HG02798 (cell line): ENCODE data around the gene POLN.
A peak's percentile ranks its signal among the peaks of the same experiment; 100 is the strongest.
"Not testable (repeated sequence)": the region's sequence is repeated elsewhere in the genome, so short reads cannot be mapped to it uniquely, and the experiment has no call there.

Experiments
- ATAC-seq: cut with Tn5 transposase; IDR thresholded peaks from one replicate; pipeline ENCODE4 v1.9.1; 2021; ENCODE audit warnings: mild to moderate bottlenecking; ENCODE audit not compliant: unreplicated experiment, poor library complexity

POLN gene

DNA sequence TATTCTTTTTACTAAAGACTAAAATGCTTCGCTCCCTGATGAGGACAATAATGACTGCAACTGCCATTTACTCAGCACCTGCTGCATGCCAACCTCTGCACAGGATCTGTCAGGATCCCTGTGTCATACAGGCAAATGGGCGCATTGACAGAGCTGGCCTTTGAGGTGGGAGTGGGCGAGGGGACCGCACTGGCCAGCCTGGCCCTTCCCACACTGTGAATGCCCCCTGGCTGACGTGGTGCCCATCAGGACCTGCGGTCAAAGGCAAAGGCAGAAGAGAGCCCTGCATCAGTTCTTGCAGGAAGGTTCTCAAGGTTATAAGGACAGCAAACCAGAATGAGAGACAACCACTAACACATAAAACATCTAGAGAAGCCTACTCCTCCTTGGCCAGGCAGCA, 67.9 kb downstream of the POLN start:
- ATAC-seq = no peak

DNA sequence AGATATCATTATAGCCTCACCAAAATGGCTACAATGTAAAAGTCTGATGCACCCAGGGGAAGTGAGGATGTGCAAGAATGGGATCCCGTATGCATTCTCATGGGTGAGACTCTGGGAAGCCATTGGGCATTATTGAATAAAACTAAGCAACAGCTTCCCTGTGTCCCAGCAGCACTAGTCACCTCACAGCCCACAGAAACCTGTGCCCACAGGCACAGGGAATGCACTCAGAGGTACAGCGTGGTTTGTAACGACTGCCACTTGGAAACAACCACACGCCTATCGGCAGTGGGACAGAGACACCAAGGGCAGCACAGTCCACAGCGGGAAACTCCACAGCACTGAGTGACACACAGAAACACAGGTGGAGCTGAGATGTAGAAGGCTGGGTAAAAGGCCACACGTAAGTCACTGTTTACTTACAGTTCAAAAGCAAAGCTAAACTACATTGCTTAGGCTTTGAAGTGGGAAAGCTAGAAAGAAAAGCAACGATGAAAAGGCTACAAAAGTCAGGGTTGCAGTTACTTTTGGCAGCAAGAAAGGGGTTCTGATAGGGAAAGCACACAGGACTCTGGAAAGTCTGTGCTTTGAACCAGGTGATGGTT, 69.2 kb downstream of the POLN start:
- ATAC-seq = no peak

DNA sequence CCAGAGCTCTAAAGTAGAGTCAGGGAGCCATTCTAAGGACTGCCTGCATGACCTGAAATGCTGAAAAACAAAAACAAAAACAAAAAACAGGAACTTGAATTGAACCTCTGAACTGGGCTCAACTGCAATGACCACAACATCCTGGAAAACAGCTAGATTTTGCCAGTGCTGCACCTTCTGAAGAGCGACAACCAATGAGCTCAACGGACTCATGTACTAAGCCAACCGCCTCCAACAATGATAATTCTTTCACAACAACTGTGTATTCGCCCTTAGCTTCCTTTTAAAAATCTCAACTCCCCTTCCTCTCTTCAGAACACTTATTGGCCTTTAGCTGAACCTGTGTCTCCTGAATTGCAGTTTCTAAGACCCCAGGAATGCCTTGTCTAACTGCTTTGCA, 69.8 kb downstream of the POLN start:
- no peak for ATAC-seq

DNA sequence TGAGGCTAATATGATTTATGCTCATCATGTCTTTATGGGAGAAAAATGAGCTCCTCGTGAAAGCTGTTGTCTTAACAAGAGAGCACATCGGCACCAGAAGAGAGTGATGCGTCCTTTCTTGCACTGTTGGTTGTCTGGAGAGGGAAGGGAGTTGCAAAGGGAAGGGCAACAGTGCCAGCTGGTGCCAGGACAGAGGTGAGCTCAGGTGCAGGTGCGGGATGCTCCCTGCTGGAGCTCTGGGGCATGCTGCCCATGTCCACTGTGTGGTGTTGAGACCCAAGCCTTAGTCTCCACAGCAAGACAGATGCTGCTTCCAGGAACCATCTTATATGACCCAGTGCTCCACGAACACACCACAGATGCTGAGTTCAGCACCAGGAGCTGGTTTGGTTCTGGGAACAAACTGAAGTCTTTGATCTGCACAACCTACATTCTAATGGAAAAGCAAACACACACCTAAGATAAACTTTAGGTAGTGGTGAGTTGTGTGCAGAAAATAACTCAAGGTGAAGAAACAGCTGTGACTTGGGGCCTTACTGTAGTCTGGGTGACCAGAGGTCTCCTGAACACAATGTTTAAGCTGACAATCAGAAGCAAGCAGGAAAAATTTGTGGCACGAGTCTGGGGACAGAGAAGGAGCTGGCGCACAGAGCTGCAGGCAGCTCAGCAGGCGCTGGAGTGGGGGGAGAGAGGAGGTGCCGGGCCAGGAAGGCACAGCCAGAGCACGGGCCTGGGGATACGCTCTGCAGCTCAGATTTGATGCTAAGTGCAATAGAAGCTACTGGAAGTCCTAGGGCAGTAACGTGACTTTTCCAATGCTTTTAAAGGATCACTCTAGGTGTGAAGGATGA, 73.2 kb downstream of the POLN start:
- ATAC-seq = no peak

DNA sequence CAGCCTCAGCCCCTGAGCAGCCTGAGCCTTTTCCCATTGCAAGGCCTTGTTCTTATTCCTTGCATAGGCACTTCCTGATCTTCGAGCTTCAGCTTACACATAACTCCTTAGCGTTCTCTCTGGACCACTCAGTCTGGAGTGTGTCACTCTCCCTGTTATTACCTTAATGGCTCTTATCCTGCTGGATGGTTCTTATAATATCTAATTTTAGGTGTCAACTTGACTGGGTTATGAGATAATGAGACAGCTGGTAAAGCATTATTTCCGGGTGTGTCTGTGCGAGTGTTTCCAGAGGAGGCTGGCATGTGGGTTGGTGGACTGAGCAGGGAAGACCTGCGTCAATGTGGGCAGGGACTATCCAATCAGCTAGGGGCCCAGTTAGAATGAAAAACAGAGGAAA, 75.7 kb downstream of the POLN start:
- no peak for ATAC-seq

DNA sequence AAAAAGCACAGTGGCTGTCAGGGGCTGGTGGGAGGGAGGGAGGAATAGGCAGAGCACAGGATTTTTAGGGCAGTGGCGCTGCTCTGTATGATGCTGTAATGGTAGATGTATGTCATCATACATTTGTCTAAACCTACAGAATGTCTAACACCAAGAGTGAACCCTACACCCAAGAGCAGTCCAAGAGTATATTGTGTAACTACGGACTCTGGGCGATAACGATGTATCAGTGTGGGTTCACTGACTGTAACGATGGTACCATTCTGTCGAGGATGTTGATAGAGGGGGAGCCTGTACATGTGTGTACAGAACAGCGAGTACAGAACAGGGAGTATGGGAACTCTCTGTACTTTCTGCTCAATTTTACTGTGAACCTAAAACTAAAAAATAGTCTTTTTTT, 76.5 kb downstream of the POLN start:
- ATAC-seq = no peak

DNA sequence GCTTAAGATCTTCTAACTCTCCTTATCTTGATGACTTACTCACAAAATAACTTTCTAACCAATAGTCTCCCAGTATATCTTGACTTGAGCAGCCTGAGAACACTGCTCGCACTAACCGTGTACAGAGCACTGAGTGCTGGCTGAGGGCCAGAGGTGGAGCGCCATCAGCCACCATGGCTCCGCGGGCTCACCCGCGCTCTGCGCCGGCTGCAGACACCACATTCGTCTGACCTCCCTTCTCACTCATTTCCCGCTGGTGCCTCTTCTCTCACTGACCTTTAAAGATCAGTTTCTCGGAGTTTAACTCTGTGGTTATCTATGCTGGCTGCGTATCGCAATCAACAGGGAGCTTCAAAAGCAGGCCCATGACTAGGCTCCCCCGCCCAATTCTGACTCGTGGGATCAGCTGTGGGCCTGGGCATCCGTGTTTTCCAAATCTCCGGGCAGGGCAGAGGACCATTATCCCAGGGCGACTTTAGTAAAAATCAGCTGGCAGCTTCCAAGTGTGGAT, 78.6 kb downstream of the POLN start:
- ATAC-seq = no peak

DNA sequence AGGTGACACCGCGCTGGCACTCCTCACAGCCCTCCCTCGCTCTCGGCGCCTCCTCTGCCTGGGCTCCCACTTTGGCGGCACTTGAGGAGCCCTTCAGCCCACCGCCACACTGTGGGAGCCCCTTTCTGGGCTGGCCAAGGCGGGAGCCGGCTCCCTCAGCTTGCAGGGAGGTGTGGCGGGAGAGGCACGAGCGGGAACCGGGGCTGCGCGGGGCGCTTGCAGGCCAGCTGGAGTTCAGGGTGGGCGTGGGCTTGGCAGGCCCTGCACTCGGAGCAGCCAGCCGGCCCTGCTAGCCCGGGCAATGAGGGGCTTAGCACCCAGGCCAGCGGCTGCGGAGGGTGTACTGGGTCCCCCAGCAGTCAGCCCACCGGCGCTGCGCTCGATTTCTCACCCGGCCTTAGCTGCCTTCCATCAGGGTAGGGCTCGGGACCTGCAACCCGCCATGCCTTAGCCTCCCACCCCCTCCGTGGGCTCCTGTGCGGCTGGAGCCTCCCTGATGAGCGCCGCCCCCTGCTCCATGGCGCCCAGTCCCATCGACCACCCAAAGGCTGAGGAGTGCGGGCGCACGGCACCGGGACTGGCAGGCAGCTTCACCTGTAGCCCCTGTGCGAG, 80.7 kb downstream of the POLN start:
- ATAC-seq = not testable (repeated sequence)

DNA sequence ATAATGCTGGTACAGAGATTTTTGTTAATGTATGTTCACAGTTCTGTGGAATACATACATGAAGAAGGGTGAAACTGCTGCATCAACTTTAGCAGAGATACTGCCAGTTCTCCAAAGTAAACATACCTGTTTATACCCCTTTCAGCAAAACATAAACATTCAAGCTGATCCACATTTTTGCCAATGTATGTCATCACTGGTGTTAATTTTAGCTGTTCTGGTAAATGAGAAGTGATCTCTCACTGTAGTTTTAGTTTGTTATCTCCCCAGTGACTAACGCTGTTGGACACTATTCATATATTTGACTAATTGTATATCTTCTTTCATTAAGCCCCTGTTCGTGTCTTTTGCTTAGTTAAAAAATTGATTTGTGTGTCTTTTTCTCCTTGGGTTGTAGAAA, 82.0 kb downstream of the POLN start:
- ATAC-seq = no peak

DNA sequence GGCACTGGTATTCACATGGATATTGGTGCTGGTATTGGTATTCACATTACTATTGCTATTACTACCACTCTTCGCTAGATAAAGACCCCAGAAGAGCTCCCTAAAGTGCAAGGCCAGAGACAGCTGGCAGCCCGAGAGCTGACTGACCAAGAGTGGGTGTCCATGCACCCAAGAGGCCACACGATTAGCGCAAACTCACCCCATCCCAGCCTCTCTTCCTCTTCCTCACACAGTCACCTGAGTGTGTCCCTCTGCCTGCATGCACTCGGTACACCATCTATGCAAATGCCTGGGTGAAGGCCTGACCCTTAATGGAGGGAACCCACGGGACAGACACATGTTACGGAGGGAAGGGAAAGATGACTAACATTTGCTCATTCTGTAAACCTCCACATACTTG, 86.7 kb downstream of the POLN start:
- ATAC-seq = no peak

DNA sequence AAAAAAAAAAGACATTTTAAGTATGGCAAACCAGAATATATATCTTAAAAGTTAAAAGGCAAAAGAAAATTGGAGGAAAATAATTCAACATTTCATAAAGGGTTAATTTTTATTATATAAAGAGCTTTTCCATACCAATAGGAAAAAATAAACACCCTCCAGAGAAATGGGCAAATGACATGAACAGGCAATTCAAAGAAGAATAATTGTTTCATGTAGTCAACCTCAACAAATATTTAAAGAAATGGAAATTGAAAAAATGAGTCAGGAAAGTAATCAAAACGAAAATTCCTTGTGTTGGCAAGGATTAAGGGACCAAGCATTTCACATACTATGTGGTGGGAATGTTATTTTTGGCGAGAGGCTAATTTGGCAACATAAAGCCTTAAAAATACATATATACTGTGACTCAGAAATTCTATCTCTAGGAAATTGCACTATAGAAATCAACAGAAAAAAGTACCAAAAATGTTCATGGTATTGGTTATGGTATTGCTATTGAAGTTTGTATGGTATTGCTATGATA, 87.6 kb downstream of the POLN start:
- ATAC-seq = no peak

DNA sequence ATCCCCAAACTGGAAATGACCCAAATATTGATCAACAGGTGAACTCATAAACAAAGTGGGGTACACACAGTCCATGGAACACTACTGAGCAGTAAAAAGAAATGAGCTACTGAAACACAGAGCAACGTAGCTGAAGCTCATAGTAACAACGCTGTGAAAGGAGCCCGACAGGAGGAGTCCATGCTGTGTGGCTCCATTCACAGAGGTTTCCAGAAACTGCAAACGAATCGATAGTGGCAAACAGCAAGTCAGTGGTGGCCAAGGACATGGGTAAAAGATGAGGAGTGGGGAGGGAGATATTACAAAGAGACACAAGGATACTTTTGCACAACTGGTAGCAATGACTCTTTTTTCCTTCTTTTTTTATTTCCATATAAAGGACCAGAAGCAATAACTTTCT, 90.4 kb downstream of the POLN start:
- ATAC-seq = no peak

DNA sequence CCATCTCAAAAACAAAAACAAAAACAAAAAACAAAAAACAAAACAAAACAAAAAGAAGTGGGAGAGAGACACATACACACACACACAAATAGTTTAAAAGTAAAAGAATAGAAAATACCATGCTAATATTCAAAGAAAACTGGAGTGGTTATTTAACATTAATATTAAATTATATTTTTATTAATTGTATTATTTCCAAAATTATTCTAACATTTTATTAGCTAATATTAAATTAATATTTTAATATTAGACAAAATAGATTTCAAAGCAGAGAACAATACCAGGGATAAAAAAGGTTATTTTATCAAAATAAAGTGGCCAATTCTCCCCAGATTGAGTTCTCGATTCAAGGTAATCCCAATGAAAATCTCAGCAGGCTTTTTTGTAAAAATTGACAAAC, 91.8 kb downstream of the POLN start:
- ATAC-seq = no peak

DNA sequence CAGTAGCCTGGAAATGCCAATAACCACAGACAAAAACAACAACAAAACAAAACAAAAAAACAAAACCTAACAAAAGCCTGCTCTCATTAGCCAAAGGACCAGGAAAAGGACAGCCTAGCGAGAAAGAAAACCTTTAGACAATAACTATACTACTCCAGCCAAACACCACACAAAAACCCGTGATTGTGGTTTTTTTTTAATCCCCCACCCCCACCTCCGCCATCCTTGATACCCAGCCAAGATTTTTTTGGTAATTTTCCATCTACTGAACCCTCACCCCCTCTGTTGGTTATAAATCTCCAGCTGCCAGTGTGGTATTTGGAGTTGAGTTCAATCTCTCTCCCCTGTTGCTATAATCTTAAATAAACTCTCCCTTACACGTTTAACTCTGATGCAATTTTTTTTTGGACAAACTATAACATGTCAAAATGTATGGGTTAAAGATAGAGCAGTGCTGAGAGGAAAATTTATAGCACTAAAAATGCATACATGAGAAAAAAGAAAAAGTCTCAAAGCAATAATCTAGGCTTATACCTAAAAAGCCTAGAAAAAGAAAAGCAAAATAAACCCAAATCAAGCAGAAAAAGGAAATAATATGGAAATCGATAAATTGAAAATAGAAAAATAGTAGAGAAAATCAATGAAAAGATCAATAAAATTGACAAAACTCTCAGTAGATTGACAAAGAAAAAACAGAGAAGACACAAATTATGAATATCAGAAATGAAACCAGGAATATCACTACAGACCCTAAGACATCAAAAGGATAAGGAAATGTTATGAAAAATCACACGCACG, 99.1 kb downstream of the POLN start:
- ATAC-seq = no peak

DNA sequence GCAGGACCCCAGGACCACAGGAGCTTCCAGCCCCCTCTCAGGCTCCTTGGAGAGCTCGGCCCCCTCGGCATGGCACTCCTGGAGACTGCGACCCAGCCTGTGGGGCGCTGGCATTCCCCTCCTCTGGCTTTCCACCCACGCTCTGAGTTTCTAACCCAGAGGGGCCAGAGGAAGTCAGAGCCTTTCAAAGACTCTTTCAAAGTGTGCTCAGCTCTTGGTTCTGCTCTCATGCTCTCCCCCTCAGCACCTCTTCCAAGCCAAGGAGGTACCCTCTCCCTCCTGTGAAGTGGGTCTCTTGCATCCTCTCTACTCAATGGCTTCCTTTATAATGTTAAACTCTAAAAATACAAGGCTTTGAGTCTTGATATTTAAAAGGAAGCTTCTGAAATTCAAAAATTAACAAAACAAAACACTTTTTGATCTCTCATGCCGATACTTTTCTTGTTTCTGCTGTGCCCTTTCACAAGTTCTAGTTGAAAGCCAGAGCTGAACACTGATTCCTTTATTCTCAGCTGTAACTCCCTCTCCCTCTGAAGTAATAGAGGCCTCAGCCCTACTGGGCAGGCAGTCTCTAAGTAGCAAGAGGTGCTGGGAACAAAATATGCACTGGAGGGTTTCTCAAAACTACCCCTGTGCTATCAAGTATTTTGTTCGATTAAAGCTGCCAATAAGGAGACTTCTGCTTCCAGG, 100.0 kb downstream of the POLN start:
- ATAC-seq = no peak

DNA sequence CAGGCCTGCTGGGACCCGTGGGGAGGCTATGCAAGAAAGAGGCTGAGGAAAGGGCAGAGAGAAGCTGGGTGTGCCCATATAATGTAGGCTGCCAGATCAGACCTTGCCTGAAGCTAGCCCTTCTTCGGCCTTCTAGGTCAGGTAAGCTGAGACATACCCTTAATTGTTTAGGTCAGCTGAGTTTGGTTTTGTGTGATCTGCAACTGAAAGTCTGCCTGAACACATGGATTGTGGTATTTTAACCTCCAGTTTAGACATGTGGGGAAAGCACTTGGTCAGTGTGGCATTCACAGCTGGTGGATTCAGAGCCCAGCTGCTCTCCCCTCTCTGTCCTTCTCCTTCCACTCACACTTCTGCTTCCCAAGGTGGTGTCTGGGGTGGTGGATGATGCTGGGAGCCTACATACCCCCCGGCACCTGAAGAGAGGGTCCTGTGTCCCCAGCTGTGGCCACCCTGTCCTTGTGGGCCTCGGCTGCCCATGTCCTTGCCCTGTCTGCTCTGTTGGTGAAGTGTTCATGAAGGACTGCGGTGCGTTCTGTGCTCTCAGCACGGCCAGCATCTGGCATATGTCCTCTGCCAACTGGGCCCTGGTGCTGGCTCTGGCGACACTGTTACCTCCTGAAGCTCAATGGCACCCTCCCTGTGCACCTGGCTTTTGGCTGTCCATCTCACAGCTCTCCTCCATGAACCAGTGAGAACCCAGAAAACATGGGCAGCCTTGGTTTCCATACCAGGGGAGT, 100.7 kb downstream of the POLN start:
- peak; percentile 55 for ATAC-seq

DNA sequence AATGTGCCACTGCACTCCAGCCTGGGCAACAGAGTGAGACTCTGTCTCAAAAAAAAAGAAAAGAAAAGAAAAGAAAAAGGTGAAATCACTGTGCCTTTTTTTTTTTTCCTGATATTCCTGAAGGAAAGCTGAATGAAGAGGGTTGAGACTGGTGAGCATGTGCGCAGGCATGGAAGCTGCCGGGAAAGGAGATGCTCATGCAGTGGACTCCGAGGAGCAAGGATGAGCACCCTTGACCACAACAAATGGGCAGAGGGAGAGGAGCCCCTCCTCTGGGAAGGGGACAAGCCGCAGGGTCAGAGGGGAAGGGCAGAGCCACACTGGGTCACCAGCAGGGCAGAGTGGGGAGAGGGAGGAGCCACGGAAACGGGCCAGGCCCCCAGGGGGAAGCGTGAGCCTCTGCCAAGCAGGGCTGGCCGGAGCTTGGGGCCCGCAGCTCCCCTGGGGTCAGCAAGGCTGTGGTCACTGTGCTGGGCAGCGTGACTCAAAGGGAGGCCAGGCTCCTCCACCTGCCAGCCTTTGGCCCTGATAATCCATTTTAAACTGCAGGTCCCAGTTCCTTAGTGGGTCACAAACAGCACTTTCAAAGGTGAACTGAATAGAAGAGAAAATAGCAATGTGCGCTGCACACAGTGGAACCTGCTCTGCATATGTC, 102.9 kb downstream of the POLN start:
- ATAC-seq = no peak

DNA sequence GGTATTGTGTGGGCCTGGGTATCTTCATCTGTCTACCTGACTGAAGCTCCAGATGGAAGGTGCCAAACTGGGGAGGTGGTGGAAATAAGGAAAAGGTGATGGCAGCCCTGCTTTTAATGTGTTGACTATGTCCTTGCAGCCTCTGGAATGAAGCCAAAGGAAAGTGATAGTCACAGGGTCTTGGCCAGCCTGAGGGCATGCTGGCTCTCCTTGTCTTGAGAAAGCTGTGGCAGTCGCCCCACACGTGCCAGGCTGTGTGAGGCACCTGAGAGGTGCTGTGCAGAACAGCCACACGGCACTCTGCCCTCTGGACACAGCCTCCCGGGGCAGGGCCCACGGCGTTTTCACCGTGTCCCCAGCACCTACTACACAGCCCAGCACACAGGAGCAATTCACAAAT, 105.2 kb downstream of the POLN start:
- ATAC-seq = no peak

DNA sequence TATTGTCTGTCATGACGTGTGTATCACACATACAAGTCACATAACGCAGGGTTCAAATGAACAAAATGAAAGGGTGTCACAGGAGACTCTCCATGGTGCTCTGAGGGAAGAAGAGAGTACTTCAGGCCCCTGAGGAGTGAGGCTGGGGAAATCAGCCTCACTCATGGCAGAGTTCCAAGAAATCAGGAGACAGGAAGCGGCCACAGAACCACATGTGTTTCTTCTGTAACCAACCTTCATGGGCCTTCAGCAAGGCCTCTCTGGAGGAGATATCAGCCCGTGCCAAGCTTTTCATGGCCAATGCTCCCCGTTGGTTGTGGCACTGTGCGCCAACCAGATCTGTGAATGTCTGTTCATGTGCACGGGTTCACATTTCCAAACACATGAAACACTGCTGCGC, 106.8 kb downstream of the POLN start:
- no peak for ATAC-seq
